NCI-H82 treated with DMSO at 0.1 percent for 48 hours (cell line): Measurements from ENCODE around the gene OS9.

Experiments
- DNase-seq: peaks from one replicate; lab custom pipeline; 2025; ENCODE audit not compliant: unreplicated experiment; lab: John Stamatoyannopoulos, UW

The OS9 gene

DNA sequence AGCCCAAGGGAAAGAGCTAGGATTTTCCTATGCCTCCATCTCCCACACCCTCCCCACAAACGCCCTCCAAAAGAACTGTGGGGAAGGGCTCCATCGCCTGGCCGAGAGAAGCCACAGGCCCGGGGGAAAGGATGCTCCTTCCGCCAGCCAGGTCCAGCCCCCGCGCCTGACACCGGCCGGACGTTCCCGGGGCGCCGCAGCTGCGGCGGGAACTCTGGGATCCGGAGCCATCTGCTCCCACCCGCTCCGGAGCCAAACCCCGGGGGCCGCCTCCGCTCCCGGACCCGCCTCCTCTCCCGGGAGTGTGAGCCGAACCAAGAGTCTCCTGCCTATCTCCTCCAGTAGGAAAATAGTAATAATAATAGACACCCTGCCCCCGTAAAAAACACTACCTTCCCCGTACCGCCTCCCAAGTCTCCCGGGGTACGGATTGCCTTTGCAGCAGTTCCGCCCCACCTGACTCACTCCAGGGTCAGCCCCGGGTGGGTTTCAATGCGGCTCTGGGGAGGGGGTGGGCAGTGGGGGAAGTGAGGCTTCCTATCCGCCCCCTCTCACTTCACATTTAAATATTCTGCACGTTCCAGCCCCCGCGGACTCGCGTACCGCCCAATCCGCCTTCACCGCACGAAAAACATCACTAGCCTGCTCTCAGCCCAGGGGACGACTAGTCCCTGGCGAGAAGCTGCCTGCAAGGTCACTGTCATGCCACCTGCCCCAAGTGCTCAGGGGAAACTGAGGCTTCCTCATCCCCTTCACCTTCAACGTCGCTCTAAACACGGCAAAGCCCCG is 42.2 kb downstream of the OS9 start:
- DNase-seq, result no peak

DNA sequence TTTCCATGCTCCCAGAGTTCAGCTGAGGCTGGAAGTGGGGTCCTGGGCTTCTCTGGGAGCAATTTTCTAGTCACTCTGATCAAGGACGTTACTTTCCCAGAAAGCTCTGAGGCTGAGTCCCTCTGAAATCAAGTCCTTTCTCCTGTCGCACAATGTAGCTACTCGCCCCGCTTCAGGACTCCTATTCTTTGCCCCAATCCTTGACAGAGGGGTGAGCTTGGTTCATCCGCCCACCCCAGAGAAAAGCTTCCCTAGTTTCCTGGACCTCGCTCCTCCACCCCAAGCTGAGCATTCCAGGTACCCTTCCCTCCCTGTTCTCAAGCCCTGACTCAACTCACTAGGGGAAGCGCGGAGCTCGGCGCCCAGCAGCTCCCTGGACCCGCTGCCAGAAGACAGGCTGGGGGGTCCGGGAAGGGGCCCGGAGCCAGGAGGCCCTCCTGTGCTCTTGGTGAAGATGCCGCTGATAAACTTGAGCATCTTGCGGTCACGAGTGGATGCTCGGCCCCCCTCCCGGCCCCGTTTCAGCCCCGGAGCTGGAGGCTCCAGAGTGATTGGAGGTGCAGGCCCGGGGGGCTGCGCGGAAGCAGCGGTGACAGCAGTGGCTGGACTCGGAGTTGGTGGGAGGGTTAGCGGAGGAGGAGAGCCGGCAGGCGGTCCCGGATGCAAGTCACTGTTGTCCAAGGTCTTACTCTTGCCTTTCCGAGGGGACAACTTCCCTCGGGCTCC is 43.0 kb downstream of the OS9 start:
- no peak for DNase-seq

DNA sequence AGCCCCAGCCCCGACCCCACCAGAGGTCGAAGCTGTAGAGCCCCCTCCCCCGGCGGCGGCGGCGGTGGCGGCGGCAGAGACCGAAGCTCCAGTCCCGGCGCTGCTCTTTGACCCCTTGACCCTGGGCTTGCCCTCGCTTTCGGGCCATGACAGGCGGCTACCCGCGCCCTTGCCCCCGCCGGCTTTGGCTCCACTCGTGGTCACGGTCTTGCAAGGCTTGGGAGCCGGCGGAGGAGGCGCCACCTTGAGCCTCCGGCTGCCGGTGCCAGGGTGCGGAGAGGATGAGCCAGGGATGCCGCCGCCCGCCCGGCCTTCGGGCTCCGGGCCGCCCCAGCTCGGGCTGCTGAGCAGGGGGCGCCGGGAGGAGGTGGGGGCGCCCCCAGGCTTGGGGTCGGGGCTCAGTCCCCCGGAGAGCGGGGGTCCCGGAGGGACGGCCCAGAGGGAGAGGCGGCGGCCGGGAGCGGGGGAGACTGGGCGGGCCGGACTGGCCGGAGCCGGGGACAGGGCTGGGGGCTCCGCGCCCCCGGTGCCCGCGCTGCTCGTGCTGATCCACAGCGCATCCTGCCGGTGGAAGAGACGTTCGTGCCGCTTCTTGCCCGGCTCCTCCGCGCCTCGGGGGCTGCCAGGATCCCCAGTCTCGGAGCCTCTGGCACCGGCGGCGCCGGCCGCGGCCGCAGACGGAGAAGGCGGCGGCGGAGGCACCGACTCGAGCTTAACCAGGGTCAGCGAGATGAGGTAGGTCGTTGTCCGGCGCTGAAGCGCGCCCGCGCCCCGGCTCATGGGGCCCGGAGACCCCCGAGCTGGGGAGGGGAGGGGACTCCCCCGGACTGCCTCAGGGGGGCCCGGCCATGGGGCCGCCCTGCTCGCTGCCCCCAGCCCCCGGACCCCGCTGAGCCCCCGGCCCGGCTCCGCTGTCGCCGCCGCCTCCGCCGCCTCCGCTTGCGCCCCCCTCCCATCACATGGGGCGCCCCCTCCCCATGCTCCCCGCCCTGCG is 43.8 kb downstream of the OS9 start:
- no peak for DNase-seq

DNA sequence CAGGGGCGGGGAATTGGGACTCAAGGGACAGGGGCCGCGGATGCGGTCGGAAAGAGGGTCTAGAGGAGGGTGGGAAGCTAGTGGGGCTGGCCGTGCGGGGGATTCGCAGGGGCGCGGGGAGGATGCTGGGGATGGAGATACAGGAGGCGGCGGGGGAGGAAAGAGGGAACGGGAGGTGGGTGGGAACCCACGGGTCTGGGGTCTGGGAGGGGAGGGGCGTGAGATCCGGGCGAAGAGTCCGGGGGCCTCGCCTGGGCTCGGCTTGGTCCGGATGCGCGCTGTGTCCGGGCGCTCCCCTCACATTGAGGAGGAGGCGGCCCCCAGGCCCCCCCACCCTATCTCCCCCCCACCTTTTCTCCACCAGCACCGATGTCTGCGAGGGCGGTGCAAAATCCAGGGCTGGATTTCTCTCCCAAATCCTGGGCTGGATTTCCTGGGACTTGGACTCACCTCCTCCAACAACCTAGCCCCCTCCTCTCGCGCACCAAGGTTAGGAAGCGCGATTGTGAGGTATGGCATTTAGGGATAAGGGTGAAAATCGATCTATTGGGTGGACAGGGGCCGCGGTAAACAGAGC is 44.8 kb downstream of the OS9 start, which contains the start of gene AGAP2:
Gene AGAP2 (minus strand): TSS at position 82 of the 577 bp plus-strand sequence. CDS start 496 bp downstream, outside the sequence.
- DNase-seq, result peak; percentile 48

DNA sequence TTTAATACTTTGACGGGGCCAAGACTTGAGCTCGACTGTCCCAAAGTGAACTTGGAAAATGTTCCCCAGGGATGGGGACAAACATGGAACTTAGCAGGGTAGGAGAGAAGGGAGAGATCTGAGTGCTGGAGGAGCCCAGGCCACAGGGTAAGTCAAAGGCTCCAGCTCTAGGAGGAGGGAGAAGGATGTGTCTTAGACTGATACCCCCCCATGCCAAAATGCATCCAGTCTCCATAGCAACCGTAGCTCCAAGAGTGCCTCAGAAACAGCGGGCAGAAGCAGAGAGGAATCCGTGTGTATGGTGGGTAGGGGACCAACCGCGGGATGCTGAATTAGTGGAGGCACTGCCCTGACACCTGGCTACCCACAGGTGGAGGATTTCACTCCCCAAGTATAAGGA is 45.5 kb downstream of the OS9 start:
- DNase-seq, result no peak

DNA sequence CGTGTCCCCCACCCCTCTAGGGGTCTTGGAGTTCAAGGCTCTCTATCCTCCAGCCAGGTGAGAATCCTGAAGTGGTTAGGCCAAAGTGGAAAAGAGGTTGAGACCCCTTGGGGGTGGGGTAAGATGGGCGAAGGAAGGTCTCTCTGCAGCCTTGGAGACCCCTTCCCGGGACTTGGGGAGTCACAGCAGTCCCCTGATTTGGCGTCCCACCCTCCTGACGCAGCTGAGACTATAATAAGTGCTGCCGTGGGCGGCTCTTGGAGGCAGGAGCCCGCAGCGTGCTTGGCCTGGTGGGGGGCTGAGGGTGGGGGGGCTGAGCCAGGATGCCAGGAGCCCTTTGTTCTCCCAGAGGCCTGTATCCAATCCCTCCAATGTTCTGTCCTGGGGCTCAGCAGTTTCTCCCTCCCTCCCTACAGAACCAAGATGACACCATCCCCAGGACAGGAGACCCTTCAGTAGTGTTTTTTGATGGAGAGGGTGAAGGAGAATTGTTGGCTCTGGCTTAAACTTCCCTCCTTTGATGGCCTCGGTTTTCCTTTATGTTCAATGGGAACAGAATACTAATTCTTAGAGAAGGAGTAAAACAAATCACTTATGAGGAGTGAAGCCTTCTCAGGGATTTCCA is 46.1 kb downstream of the OS9 start:
- no peak for DNase-seq

DNA sequence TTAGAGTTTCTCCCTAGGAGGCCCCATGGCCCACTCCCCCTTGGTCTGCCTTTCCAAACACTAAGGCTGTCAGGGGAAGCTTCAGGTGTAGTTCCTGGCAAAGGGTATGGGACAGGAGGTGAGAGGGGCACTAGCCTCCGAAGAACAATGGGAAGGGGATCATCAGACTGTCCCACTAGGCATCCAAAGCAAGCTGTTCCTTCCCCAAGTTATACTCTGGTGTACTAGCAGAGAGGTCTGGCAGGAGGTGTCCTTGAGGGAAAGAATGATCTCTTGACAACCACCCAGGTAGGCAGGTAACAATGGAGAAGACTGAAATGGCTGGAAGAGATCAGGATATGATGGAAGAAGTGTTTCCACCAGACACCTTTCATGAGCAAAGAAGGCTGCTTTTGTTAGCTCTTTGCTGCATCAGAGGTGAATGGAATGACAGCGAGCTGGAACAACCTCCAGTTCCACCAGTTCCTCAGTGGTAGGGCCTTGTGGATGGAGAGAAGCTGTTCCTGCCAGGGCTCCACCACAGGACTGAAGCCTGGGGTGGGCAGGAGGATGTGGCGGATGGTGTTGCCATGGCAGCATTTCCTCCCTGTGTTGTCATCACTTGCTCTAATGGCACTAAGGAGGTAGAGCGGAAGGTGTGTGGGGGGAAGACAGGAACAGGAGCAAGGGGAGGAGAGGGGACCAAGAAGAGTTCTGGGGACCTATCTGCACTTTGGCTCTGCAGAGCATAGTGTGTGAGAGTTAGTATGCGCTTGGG is 46.9 kb downstream of the OS9 start:
- DNase-seq, result no peak

DNA sequence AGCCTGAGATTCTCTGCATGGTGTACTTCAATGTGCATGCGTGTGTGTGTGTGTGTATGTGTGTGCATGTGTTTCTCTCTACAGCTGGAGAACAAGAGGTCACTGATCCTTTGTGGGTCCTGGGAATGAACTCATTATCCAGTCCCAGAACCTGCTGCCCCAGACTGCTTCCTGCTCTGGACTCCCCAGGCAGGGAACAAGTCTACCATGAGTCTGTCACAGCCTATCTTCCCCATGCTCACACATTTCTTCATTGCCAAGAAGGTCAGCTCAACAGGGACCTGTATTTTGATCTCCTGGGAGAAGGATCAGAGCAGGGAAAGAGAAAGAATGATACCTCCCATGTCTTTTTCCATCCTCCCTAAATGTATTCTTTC is 47.5 kb downstream of the OS9 start:
- no peak for DNase-seq

DNA sequence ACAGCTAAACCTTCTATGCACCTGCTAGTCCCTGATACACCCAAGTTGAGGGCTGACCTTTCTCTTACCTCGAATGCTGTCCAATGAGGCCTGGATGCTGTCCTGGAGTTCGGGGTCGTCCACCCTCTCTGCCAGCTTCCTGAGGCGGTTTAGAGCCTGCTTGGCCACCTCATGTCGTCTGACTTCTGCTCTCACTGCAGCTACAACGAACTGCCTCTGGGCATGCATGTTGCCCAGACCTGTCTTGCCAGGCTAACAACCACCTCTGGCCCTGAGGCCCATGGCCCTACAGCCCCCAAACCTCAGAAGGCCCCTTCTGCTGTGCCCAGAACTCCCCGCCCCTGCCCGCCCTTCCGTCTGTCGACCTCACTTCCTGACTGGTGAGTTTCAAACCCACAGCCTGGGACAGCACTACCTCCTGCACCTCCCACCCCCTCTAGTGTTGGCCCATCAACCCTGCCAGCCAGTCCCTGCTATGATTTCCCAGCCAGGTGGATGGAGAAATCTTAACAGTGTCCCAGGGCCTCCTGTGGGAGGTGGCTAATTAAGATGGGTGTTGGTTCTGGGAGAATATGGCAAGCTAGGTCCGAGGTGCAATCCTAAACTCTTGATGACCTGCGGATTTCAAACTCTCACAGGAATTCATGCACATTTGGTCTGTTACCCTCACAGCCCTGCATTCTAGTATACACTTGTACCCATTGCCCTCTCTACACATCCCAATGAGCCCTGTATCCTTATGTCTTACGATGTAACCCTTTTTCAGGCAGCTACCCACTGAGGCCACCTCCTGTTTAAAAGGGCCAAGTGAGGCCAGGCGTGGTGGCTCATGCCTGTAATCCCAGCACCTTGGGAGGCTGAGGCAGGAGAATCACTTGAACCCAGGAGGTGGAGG is 48.2 kb downstream of the OS9 start:
- no peak for DNase-seq

DNA sequence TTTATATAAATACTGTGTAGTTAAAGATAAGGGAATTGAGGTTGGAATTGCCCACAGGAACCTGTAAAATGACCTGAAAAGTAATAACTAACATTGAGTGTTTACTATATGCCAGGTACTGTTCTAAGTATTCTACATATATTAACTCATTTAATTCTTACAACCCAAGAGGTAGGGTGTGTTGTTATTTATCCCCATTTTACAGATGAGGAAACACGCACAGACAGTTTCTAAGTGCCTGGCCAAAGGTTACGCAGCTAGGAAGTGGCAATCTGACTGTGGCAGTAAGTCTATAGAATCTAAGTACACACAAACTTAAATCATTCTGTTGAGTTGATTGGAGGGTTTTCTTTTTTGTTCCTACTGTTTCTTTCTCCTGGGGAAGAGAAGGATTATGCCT is 49.8 kb downstream of the OS9 start:
- no peak for DNase-seq

DNA sequence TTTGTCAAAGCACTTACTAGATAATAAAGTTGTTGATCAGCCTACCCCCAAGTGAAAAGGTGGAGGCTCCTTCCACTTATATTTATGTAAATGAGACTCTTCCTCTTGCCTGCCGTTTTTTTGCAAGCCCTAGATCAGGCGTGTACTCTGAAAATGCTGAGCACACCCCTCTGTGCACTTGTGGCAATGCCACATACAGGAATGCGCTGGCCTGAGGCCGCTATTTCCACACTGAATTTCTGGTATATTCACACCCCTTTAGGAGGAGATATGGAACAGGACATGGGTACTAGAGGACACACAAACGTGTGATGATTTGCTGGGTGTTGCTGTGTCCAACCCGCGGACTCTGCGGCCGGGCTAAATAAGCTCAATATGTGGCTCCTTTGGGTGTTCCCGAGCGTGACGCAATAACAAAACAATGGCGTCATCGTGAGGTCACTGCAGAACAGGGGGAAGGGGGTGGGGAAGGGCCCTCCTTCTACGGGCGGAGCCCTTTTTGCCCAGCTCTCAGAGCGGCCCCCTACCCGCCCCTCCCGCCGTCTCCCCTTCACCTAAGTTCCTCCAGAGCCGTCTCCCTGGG is 50.4 kb downstream of the OS9 start:
- no peak for DNase-seq

DNA sequence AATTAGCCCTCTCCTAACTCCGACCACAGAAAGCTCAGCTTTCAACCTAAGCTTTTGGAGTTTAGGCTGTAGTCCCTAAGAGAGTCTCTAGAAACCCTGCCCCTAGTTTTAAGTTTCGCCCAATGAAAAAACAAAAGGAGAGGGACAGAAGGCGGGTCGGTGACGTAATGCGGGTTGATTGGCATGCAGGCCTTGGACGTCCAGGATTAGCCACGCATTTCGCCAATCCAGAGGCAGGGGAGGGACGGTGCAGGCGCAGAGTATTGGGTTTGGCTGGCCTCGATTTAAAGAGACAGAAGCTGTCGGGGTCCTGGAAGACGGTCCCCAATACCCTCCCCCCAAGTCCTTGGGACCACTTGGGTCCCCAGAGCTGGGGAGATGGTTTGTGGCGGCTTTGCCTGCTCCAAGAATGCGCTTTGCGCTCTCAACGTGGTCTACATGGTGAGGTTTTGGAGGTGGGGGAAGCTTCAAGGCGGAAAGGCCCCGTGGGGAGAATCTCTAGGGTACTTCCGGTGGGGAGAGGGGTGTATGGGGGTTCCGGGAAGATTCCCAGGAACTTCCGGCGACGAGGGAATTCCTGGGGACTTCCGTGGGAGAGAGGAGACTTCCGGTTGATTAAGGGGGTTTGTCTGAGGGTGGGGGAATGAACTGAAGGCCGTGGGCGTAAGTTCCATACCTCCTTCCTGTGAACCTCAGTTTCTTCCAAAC is 51.0 kb downstream of the OS9 start, which contains the start of gene TSPAN31:
Gene TSPAN31 (plus strand): TSS at position 263 of the 708 bp plus-strand sequence. CDS start 116 bp downstream, at position 379.
- DNase-seq, result peak; percentile 98

DNA sequence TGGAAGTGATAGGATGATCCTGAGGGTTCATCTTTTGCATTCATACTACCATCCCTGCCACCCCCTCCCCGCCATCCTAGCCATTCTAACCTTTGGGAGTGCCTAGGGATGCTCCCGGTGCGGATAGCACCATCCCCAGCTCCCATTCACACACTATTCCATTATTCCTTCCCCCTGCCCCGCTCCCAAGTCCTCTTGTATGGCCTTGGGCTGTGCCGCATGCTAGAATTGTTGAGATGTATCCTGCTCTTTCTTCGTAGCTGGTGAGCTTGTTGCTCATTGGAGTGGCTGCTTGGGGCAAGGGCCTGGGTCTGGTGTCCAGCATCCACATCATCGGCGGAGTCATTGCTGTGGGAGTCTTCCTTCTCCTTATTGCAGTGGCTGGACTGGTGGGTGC is 51.6 kb downstream of the OS9 start:
- DNase-seq, result no peak

DNA sequence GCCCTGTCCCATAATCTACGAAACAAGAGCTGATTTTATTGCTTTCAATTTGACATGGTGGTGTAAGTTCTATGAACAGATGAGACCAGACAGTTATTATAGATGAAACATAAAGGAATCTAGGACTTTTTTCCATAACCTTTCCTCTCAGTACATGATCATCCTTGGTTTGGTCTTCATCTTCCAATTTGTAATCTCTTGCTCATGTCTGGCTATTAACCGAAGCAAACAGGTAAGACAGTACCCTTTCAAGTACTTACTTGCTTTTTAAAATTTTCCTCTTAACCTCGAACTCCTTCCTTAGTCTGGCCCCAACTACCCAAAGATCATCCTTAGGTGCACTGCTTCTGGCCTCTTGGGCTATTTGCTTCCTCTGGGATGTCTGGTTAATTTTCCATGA is 52.1 kb downstream of the OS9 start:
- DNase-seq, result no peak

DNA sequence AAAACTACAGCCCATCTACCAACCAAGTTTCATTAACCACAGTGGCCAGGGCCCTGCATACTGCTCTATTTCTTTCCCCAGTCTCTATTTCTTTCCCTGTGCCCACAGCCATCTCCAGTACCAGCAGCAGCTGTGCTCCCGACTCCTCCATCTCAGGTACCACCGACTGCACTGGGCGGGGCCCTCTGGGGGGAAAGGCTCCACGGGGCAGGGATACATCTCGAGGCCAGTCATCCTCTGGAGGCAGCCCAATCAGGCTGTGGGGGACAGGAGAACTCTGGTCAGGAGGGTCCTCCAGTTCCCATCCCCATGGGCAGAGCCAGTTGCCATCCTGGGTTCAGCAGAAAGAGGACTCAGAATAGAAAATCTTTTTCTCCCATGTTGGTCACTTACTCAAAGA is 55.1 kb downstream of the OS9 start:
- no peak for DNase-seq

DNA sequence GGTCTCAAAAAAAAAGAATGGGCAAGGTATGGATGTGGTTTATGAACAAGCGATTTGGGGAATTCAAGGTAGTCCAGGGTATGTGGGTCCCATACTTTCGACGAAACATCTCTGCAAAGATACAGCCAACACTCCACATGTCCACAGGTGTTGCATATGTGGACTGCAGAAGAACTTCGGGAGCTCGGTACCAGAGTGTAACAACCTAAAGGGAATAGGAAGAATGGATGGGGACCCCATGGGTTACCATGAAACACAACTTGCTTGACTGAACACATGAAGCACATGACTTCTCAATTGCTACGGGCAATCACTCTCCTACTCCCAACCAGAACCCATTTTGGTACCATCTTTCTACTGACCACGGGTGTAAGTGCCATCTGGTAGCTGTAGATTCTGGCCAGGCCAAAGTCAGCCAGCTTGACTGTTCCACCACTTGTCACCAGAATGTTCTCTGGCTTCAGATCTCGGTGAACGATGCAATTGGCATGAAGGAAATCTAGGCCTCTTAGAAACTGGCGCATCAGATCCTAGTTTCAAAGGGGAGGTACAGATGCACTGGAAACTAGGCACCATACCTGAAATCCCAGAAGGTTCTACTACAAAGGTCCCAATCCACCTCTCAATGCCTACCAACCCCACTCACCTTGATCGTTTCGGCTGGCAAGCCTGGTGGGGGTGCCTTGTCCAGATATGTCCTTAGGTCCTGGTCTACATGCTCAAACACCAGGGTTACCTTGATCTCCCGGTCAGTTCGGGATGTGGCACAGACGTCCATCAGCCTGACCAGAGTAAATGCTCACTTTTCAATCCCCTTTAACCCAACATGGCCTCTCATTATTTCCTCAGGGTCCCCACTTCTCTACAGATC is 56.9 kb downstream of the OS9 start:
- DNase-seq, result no peak

DNA sequence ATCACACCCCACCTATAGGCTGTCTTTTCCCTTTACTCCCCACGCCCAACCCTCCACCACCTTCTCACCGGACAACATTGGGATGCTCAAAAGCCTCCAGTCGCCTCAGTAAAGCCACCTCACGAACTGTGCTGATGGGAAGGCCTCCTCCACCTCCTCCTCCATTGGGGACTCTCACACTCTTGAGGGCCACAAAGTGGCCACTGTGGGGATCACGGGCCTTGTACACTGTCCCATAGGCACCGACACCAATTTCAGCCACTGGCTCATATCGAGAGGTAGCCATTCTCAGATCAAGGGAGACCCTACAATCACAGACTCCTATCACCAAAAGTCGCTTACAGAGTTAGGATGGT is 57.5 kb downstream of the OS9 start:
- DNase-seq, result no peak
